Caco-2 (cell line): Measurements from ENCODE around the gene ARHGAP36. TPM values are rescaled to one million over a fixed set of nuclear protein-coding genes. Genes with fewer than 3 reads are reported as not detected.
A peak's percentile ranks its signal among the peaks of the same experiment; 100 is the strongest.

Experiments
- BruUV-seq: library from RNA; stranded (reverse); fragments of 400-500 nt; replicated peaks from 2 replicates; lab custom pipeline; 2021; lab: Mats Ljungman, UMichigan
- CTCF ChIA-PET: fragments of 300-600 bp; sonication (Branson Sonifier 250); formaldehyde crosslinking; loops from one replicate; lab custom pipeline; 2022; ENCODE audit warnings: antibody characterized with exemption; lab: Charles Lee
- POLR2A ChIA-PET: fragments of 300-600 bp; sonication (Branson Sonifier 250); formaldehyde crosslinking; loops from one replicate; lab custom pipeline; 2022; ENCODE audit warnings: antibody characterized with exemption; lab: Charles Lee
- DNase-seq, 2 experiments: peaks; one replicate each; pipeline versions ENCODE4 v3.0.0 to v3.0.0-alpha.2; 2020 to 2022
- H3K27me3 ChIP-seq: replicated peaks from 2 replicates; pipeline ENCODE4 v1.6.0; 2011; ENCODE audit warnings: low read length; ENCODE audit not compliant: control insufficient read depth, insufficient read depth
- H3K36me3 ChIP-seq: 2 replicates; pipeline ENCODE4 v1.5.1; 2011; ENCODE audit warnings: low read length; ENCODE audit not compliant: control insufficient read depth, insufficient read depth
- H3K4me1 ChIP-seq: fragments of 250-450 bp; sonication (Bioruptor Pico); 2 replicates; pipeline ENCODE4 v1.5.1; 2020; ENCODE audit warnings: mild to moderate bottlenecking
- H3K4me3 ChIP-seq: 2 replicates; pipeline ENCODE4 v1.5.1; 2011; ENCODE audit warnings: low read depth, mild to moderate bottlenecking, control low read depth, low read length
- H3K9me3 ChIP-seq: fragments of 250-450 bp; sonication (Bioruptor Pico); 2 replicates; pipeline ENCODE4 v1.5.1; 2020; ENCODE audit warnings: mild to moderate bottlenecking, moderate library complexity
- H3K27ac Mint-ChIP-seq: one replicate; pipeline ENCODE4 v1.8.0; 2022; ENCODE audit warnings: mixed read lengths; ENCODE audit not compliant: unreplicated experiment
- H3K27me3 Mint-ChIP-seq: one replicate; pipeline ENCODE4 v1.8.0; 2022; ENCODE audit warnings: mixed read lengths; ENCODE audit not compliant: insufficient read depth, unreplicated experiment
- H3K36me3 Mint-ChIP-seq: one replicate; pipeline ENCODE4 v1.8.0; 2022; ENCODE audit warnings: mild to moderate bottlenecking, mixed read lengths; ENCODE audit not compliant: insufficient read depth, unreplicated experiment
- H3K4me1 Mint-ChIP-seq: one replicate; pipeline ENCODE4 v1.8.0; 2022; ENCODE audit warnings: low read depth, mixed read lengths; ENCODE audit not compliant: unreplicated experiment
- H3K4me3 Mint-ChIP-seq: one replicate; pipeline ENCODE4 v1.8.0; 2022; ENCODE audit warnings: mild to moderate bottlenecking, moderate library complexity, mixed read lengths; ENCODE audit not compliant: unreplicated experiment
- H3K9me3 Mint-ChIP-seq: one replicate; pipeline ENCODE4 v1.8.0; 2022; ENCODE audit warnings: mixed read lengths; ENCODE audit not compliant: unreplicated experiment
- intact Hi-C: fragments of 100-400 bp; cut with micrococcal nuclease; formaldehyde crosslinking; loops from one replicate; pipeline ENCODE4 v1.10.0; 2022; ENCODE audit not compliant: unreplicated experiment
- total RNA-seq: library from RNA; stranded (reverse); gene quantifications from 2 replicates; pipeline ENCODE4 v1.2.3, GENCODE V29; 2022
- TF ChIP-seq, protein P1 (sequence below), 2 experiments: fragments of 200-600 bp in 1 of 2; IDR thresholded peaks; 1 replicate in 1 of 2; 2 replicates in 1 of 2; pipeline versions ENCODE4 v1.5.1 to v1.8.0; 2011 to 2022; ENCODE audit warnings: antibody characterized with exemption in 1 of 2, control low read depth in 1 of 2, inconsistent platforms in 1 of 2, low read depth in 1 of 2, low read length in 1 of 2, mild to moderate bottlenecking in 1 of 2, moderate library complexity in 1 of 2; ENCODE audit not compliant: insufficient read depth in 1 of 2, severe bottlenecking in 1 of 2, unreplicated experiment in 1 of 2

Gene ARHGAP36
- total RNA-seq, 1 experiment from 2014 or later: not detected

DNA sequence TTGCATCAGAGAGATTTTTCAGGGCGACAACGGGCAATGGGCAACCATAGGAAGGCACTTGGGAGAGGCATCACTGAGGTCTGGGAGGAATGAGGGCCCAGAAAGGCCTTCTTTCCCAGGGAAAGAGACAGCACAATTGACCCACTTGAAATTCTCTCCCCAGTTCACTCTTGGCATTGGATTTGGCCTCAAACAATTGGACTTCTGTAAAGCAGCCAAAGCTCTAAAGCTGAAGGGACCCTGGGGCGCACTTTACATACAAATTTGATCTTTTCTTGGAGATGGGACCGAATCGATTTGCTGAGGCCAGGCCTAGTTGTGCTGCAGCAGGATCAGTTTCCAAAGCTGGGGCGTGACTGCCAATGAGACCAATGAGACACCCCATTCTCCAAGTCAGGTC, 3.2 kb downstream of the ARHGAP36 start:
- ChIA-PET POLR2A (no interaction called here), CTCF (no interaction called here)
- intact Hi-C loops: no loop called here
- H3K4me1 Mint-ChIP-seq: no peaks in the 10 kb centered on the region
- TF ChIP-seq, protein P1, sequence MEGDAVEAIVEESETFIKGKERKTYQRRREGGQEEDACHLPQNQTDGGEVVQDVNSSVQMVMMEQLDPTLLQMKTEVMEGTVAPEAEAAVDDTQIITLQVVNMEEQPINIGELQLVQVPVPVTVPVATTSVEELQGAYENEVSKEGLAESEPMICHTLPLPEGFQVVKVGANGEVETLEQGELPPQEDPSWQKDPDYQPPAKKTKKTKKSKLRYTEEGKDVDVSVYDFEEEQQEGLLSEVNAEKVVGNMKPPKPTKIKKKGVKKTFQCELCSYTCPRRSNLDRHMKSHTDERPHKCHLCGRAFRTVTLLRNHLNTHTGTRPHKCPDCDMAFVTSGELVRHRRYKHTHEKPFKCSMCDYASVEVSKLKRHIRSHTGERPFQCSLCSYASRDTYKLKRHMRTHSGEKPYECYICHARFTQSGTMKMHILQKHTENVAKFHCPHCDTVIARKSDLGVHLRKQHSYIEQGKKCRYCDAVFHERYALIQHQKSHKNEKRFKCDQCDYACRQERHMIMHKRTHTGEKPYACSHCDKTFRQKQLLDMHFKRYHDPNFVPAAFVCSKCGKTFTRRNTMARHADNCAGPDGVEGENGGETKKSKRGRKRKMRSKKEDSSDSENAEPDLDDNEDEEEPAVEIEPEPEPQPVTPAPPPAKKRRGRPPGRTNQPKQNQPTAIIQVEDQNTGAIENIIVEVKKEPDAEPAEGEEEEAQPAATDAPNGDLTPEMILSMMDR (IDR thresholded peaks at IDR 0.05; ENCODE audit: insufficient read depth in 1 of 2, low read depth in 1 of 2, low read length in 1 of 2, severe bottlenecking in 1 of 2, unreplicated experiment in 1 of 2): no peak
- H3K4me3 Mint-ChIP-seq: no peak overlapping the region
- Histone ChIP-seq H3K36me3 (no peaks in the 10 kb centered on the region), H3K9me3 (no peaks in the 10 kb centered on the region), H3K4me3 (no peak overlapping the region), H3K27me3 (no peaks in the 10 kb centered on the region), H3K4me1 (no peaks in the 10 kb centered on the region)
- BruUV-seq: no TSS peak
- H3K36me3 Mint-ChIP-seq: no peaks in the 10 kb centered on the region
- no peak overlapping the region for H3K27ac Mint-ChIP-seq
- peaks cover 2% of the 10 kb centered on the region for H3K27me3 Mint-ChIP-seq
- H3K9me3 Mint-ChIP-seq: no peaks in the 10 kb centered on the region
- DNase-seq: no peak

DNA sequence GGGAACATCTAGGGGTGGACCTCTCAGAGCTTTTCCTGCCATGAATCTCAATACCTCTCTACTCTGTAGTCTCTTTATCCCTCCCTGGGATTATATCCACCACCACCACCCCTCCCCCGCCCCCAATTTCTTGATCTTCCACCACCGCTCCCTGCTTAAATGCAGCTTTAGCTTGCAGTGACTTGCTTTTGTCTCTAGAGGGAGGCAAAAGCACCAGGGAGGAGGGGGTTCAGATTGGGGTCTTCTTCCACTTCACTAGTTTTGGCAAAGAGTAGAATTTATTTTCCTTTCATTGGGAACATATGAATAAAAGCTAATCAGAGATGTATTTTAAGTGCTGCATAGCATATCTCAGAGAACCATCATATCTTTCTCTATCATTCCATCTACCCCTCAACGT, 5.5 kb downstream of the ARHGAP36 start:
- intact Hi-C loops: no loop called here
- DNase-seq: no peak
- CTCF ChIA-PET: no interaction called here
- TF ChIP-seq, protein P1 (IDR thresholded peaks at IDR 0.05; ENCODE audit: insufficient read depth in 1 of 2, low read depth in 1 of 2, low read length in 1 of 2, severe bottlenecking in 1 of 2, unreplicated experiment in 1 of 2): peak in 1 of 2 experiments; percentile 14
- H3K27ac Mint-ChIP-seq: no peak overlapping the region
- Histone ChIP-seq H3K27me3 (no peaks in the 10 kb centered on the region), H3K4me3 (no peak overlapping the region), H3K4me1 (no peaks in the 10 kb centered on the region), H3K9me3 (no peaks in the 10 kb centered on the region), H3K36me3 (no peaks in the 10 kb centered on the region)
- POLR2A ChIA-PET: no interaction called here
- BruUV-seq: no TSS peak
- H3K4me1 Mint-ChIP-seq: no peaks in the 10 kb centered on the region
- H3K36me3 Mint-ChIP-seq: no peaks in the 10 kb centered on the region
- H3K4me3 Mint-ChIP-seq: no peak overlapping the region
- peaks cover 2% of the 10 kb centered on the region for H3K27me3 Mint-ChIP-seq
- no peaks in the 10 kb centered on the region for H3K9me3 Mint-ChIP-seq

DNA sequence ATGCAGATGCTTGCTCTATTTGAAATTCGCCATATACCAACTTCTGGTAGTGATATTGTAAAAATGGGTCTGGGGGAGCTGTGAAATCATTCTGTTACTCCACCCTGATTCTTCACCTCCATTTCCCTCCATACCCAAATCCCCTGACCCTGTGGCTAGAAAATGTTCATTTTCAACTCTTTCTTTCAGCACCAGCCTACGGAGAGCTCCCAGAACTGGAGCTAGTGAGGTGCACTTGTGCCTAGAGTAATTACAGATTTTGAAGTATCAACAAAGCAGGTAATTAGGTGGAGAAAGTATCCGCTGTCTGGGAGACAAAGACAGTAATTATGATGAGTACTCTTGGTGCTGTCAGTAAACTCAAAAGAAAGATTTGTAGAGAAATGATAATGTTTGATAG, 8.1 kb downstream of the ARHGAP36 start:
- Mint-ChIP-seq H3K27me3 (peaks cover 5% of the 10 kb centered on the region), H3K9me3 (no peaks in the 10 kb centered on the region), H3K36me3 (no peaks in the 10 kb centered on the region), H3K4me3 (no peak overlapping the region), H3K27ac (no peak overlapping the region), H3K4me1 (no peaks in the 10 kb centered on the region)
- TF ChIP-seq, protein P1 (IDR thresholded peaks at IDR 0.05; ENCODE audit: insufficient read depth in 1 of 2, low read depth in 1 of 2, low read length in 1 of 2, severe bottlenecking in 1 of 2, unreplicated experiment in 1 of 2): no peak
- Histone ChIP-seq H3K4me3 (no peak overlapping the region), H3K9me3 (no peaks in the 10 kb centered on the region), H3K36me3 (no peaks in the 10 kb centered on the region), H3K27me3 (no peaks in the 10 kb centered on the region), H3K4me1 (no peaks in the 10 kb centered on the region)
- BruUV-seq: no TSS peak
- intact Hi-C loops: no loop called here
- POLR2A ChIA-PET: no interaction called here
- DNase-seq: no peak
- CTCF ChIA-PET: no interaction called here
